Adrenal gland (tissue), 5 donors: ENCODE measurements around the gene GPLD1.

Experiments
- POLR2A ChIP-seq, 2 donors: fragments of 450-650 bp; IDR thresholded peaks; one replicate each; pipeline ENCODE4 v1.6.1; 2017; ENCODE audit warnings: antibody characterized with exemption in 2 of 2, mild to moderate bottlenecking in 2 of 2, moderate library complexity in 1 of 2
- TF ChIP-seq, protein P1 (sequence below), 6 experiments: fragments of 450-650 bp in 4 of 6; fragments of 200-600 bp in 2 of 6; sonication (generic) in 1 of 6; IDR thresholded peaks; 1 replicate in 5 of 6; 2 replicates in 1 of 6; pipeline versions ENCODE4 v1.5.1 to v1.8.0; 2016 to 2021; ENCODE audit warnings: antibody characterized with exemption in 6 of 6, mild to moderate bottlenecking in 2 of 6, moderate library complexity in 1 of 6
- donor health status: DM: no; HTN: no; CAD: no.

DNA sequence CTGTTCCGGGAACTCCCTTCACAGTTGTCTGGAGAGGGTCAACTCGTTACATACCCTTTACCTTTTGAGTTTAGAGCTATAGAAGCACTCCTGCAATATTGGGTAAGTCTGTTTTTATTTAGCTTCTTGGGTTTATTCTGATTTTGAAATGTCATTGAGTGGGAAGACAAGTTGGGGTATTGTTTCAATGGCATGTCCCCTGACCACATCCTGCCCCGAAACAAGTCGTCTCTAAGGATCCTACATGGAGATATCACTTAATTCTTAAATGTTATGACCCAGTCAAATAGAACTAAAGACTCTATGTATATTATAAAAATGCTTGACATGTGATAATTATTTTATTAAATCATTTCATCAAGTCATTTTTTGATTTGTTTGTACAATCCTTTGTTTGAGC lies 77.1 kb downstream of the GPLD1 start:
- TF ChIP-seq, protein P1, sequence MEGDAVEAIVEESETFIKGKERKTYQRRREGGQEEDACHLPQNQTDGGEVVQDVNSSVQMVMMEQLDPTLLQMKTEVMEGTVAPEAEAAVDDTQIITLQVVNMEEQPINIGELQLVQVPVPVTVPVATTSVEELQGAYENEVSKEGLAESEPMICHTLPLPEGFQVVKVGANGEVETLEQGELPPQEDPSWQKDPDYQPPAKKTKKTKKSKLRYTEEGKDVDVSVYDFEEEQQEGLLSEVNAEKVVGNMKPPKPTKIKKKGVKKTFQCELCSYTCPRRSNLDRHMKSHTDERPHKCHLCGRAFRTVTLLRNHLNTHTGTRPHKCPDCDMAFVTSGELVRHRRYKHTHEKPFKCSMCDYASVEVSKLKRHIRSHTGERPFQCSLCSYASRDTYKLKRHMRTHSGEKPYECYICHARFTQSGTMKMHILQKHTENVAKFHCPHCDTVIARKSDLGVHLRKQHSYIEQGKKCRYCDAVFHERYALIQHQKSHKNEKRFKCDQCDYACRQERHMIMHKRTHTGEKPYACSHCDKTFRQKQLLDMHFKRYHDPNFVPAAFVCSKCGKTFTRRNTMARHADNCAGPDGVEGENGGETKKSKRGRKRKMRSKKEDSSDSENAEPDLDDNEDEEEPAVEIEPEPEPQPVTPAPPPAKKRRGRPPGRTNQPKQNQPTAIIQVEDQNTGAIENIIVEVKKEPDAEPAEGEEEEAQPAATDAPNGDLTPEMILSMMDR (IDR thresholded peaks at IDR 0.05) = no peak
- TF ChIP-seq POLR2A (IDR thresholded peaks at IDR 0.05) = no peak
